Measurements from ENCODE around the gene PTGER3. TPM values are rescaled to one million over a fixed set of nuclear protein-coding genes. Genes with fewer than 3 reads are reported as not detected.
"Not testable (repeated sequence)": the region's sequence is repeated elsewhere in the genome, so short reads cannot be mapped to it uniquely, and the experiment has no call there.

PTGER3 gene
- total and polyA plus RNA-seq, 2 donors: 0.57 to 1.8 TPM

DNA sequence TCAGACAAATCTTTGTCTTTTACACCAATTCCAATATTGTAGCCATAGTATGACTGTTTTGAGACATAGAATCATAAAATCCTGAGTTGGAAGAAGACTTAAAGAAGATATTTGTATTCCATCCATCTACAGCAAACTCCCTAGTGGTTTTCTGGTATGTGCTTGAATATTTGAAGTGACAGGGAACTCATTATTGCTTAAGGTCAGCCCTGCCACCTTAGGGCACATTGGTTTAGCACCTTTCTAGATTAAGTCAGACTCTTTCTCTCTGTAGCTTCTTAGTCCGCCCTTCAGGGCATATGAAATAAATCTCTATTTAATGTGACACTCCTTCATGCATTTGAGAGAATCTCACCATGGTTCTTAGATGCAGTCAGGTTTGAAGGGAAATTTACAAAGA lies 49.8 kb downstream of the PTGER3 start:
- no peak overlapping the region for H3K27ac ChIP-seq (ENCODE audit: low read depth in 1 of 2, low read length in 1 of 2)
- H3K4me1 ChIP-seq (ENCODE audit: control insufficient read depth in 2 of 2, insufficient read depth in 2 of 2, low read length in 2 of 2): no peaks in the 10 kb centered on the region
- DNase-seq (ENCODE audit: low read depth in 6 of 9, low spot score in 9 of 9): no peak
- H3K9me3 ChIP-seq (ENCODE audit: control insufficient read depth in 2 of 2, insufficient read depth in 1 of 2, low read length in 1 of 2): no peaks in the 10 kb centered on the region
- H3K4me3 ChIP-seq (ENCODE audit: low read length in 2 of 2): no peak overlapping the region
- no peaks in the 10 kb centered on the region for H3K27me3 ChIP-seq (ENCODE audit: control insufficient read depth in 2 of 2, insufficient read depth in 1 of 2, low read length in 1 of 2)
- H3K36me3 ChIP-seq (ENCODE audit: control insufficient read depth in 2 of 2, insufficient read depth in 2 of 2, low read length in 1 of 2): no peaks in the 10 kb centered on the region
- 95% methylated on average over 1 of the region's 1 CpG for WGBS

DNA sequence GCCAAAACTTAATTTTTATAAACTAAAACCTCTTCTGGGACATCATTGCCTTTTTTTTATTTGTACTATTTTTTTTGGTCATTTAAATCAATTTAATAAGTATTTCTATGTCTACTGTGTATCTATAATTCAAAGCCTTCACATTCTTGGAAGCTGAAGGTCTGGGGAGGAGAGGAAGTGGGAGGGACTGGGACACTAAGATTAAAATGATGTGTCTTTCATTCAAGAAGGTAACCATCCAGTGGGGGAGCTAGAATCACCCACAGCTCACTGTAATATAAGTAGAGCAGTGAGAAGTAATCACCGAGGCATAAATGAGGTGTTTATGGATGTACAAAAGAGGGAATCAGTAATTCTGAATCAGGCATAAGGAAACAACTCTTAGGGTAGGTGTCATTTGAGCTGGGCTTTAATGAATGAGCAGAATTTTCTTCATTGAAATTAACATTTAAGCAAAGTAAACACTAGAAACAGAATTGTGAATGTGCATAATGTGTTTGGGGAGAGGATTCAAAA lies 52.8 kb downstream of the PTGER3 start:
- Histone ChIP-seq H3K9me3 (ENCODE audit: control insufficient read depth in 2 of 2, insufficient read depth in 1 of 2, low read length in 1 of 2) (no peaks in the 10 kb centered on the region), H3K27ac (ENCODE audit: low read depth in 1 of 2, low read length in 1 of 2) (no peak overlapping the region), H3K27me3 (ENCODE audit: control insufficient read depth in 2 of 2, insufficient read depth in 1 of 2, low read length in 1 of 2) (no peaks in the 10 kb centered on the region), H3K4me1 (ENCODE audit: control insufficient read depth in 2 of 2, insufficient read depth in 2 of 2, low read length in 2 of 2) (no peaks in the 10 kb centered on the region), H3K4me3 (ENCODE audit: low read length in 2 of 2) (no peak overlapping the region), H3K36me3 (ENCODE audit: control insufficient read depth in 2 of 2, insufficient read depth in 2 of 2, low read length in 1 of 2) (no peaks in the 10 kb centered on the region)
- 93% methylated on average over 1 of the region's 1 CpG for WGBS
- DNase-seq (ENCODE audit: low read depth in 6 of 9, low spot score in 9 of 9): no peak

DNA sequence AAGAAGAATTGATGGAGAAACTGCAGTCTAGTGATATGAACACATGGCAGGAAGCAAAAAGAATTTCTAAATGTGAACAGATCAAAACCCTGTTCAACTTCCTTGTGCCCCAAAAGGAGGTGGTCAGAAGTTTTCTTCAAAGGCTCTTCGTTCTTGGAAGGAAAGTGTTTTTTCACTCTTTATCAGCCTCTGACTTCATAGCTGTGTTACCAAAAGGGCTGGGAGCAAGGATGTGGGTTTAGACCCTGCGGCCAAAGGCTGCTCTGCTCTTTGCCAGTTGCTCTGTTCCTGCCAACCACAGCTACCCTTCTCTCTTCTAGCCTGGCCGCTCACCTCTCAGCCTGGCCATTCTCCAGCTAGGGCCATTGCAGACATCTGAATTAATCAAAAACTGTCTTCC lies 53.8 kb downstream of the PTGER3 start:
- DNase-seq (ENCODE audit: low read depth in 6 of 9, low spot score in 9 of 9): no peak
- Histone ChIP-seq H3K27ac (ENCODE audit: low read depth in 1 of 2, low read length in 1 of 2) (no peak overlapping the region), H3K36me3 (ENCODE audit: control insufficient read depth in 2 of 2, insufficient read depth in 2 of 2, low read length in 1 of 2) (no peaks in the 10 kb centered on the region), H3K9me3 (ENCODE audit: control insufficient read depth in 2 of 2, insufficient read depth in 1 of 2, low read length in 1 of 2) (no peaks in the 10 kb centered on the region), H3K4me3 (ENCODE audit: low read length in 2 of 2) (no peak overlapping the region), H3K27me3 (ENCODE audit: control insufficient read depth in 2 of 2, insufficient read depth in 1 of 2, low read length in 1 of 2) (no peaks in the 10 kb centered on the region), H3K4me1 (ENCODE audit: control insufficient read depth in 2 of 2, insufficient read depth in 2 of 2, low read length in 2 of 2) (no peaks in the 10 kb centered on the region)
- 58% methylated on average over 3 of the region's 3 CpGs for WGBS

DNA sequence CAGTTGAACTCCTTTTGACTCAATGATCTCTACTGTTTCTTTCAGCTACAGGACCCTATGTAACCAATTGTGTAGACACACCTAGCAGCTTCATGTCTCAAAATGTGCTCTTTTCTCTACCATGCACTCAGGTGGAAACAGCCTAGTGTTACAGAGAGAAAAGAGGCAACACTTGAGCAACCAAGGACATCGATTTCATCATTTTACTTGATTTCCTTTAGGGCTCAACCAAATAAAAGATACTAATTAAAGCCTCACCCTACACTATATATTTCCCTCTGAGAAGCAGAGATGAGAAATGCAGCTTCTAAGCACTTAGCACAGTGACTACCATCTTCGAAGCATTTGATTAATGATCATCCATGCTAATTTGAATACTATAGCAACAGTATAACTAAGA lies 55.1 kb downstream of the PTGER3 start:
- Histone ChIP-seq H3K36me3 (ENCODE audit: control insufficient read depth in 2 of 2, insufficient read depth in 2 of 2, low read length in 1 of 2) (no peaks in the 10 kb centered on the region), H3K27ac (ENCODE audit: low read depth in 1 of 2, low read length in 1 of 2) (no peak overlapping the region), H3K4me1 (ENCODE audit: control insufficient read depth in 2 of 2, insufficient read depth in 2 of 2, low read length in 2 of 2) (no peaks in the 10 kb centered on the region), H3K9me3 (ENCODE audit: control insufficient read depth in 2 of 2, insufficient read depth in 1 of 2, low read length in 1 of 2) (no peaks in the 10 kb centered on the region), H3K27me3 (ENCODE audit: control insufficient read depth in 2 of 2, insufficient read depth in 1 of 2, low read length in 1 of 2) (no peaks in the 10 kb centered on the region), H3K4me3 (ENCODE audit: low read length in 2 of 2) (no peak overlapping the region)
- DNase-seq (ENCODE audit: low read depth in 6 of 9, low spot score in 9 of 9): no peak
- 95% methylated on average over 2 of the region's 2 CpGs for WGBS

DNA sequence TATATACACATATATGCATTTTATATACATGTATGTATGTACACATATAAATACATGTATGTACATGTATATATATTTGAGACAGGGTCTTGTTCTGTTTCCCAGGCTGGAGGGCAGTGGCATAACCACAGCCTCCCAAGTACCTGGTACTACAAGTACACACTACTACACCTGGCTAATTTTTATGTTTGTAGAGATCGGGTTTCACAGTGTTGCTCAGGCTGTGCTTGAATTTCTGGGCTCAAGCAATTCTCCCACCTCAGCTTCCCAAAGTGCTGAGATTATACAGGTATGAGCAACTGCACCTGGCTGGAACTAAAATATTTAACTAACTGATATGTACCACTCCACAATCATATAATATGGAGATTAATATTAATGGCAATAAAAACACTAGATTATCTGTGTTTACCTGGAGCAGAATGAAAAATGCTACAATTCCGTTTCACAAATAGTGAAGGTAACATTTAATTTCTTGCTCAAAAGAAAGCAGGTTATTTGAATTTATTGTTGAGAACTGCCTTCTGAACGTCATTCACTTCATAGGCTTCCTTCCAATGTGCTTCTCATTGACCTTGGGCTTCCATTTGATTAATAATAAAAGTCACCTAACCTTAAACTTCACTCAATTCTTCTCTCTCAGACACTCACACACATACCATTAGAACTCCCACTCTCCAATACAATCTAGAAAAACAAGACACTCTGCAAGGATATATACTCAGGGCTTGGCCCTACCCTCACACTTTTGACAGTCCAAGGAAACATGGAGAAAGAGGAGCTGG lies 57.0 kb downstream of the PTGER3 start:
- Histone ChIP-seq H3K27me3 (ENCODE audit: control insufficient read depth in 2 of 2, insufficient read depth in 1 of 2, low read length in 1 of 2) (no peaks in the 10 kb centered on the region), H3K36me3 (ENCODE audit: control insufficient read depth in 2 of 2, insufficient read depth in 2 of 2, low read length in 1 of 2) (no peaks in the 10 kb centered on the region), H3K9me3 (ENCODE audit: control insufficient read depth in 2 of 2, insufficient read depth in 1 of 2, low read length in 1 of 2) (no peaks in the 10 kb centered on the region), H3K4me3 (ENCODE audit: low read length in 2 of 2) (no peak overlapping the region), H3K27ac (ENCODE audit: low read depth in 1 of 2, low read length in 1 of 2) (no peak overlapping the region), H3K4me1 (ENCODE audit: control insufficient read depth in 2 of 2, insufficient read depth in 2 of 2, low read length in 2 of 2) (no peaks in the 10 kb centered on the region)
- WGBS: 92% methylated on average over 3 of the region's 3 CpGs
- DNase-seq (ENCODE audit: low read depth in 6 of 9, low spot score in 9 of 9): no peak

DNA sequence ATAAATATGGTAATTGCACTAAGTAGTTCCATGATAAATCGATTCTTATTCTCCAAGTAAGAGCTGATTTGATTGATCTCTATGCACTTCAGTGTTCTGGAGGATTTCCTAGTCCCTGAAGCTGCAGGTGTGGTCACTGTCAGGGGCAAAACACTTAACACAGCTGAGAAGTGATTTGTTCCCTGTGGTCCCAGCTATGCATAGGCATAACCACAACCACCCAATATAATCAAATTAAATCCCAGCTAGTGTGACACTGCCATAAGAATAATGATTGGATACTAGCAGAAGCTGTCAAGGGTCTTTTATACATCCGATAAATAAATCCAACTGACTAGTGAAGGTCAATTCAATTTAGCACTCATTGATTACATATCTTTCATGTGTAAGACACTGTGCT lies 60.1 kb downstream of the PTGER3 start:
- Histone ChIP-seq H3K27ac (ENCODE audit: low read depth in 1 of 2, low read length in 1 of 2) (no peak overlapping the region), H3K4me3 (ENCODE audit: low read length in 2 of 2) (no peak overlapping the region), H3K27me3 (ENCODE audit: control insufficient read depth in 2 of 2, insufficient read depth in 1 of 2, low read length in 1 of 2) (no peaks in the 10 kb centered on the region), H3K36me3 (ENCODE audit: control insufficient read depth in 2 of 2, insufficient read depth in 2 of 2, low read length in 1 of 2) (no peaks in the 10 kb centered on the region), H3K4me1 (ENCODE audit: control insufficient read depth in 2 of 2, insufficient read depth in 2 of 2, low read length in 2 of 2) (no peaks in the 10 kb centered on the region), H3K9me3 (ENCODE audit: control insufficient read depth in 2 of 2, insufficient read depth in 1 of 2, low read length in 1 of 2) (no peaks in the 10 kb centered on the region)
- no peak for DNase-seq (ENCODE audit: low read depth in 6 of 9, low spot score in 9 of 9)
- 94% methylated on average over 2 of the region's 2 CpGs for WGBS

GRCh38 chr1:70985776-70986225 lies 61.8 kb downstream of the PTGER3 start:
- H3K27ac ChIP-seq (ENCODE audit: low read depth in 1 of 2, low read length in 1 of 2); H3K4me1 ChIP-seq (ENCODE audit: control insufficient read depth in 2 of 2, insufficient read depth in 2 of 2, low read length in 2 of 2); H3K27me3 ChIP-seq (ENCODE audit: control insufficient read depth in 2 of 2, insufficient read depth in 1 of 2, low read length in 1 of 2); DNase-seq (ENCODE audit: low read depth in 6 of 9, low spot score in 9 of 9); H3K9me3 ChIP-seq (ENCODE audit: control insufficient read depth in 2 of 2, insufficient read depth in 1 of 2, low read length in 1 of 2); H3K36me3 ChIP-seq (ENCODE audit: control insufficient read depth in 2 of 2, insufficient read depth in 2 of 2, low read length in 1 of 2); H3K4me3 ChIP-seq (ENCODE audit: low read length in 2 of 2): not testable (repeated sequence)
- WGBS: 97% methylated on average over 5 of the region's 5 CpGs

DNA sequence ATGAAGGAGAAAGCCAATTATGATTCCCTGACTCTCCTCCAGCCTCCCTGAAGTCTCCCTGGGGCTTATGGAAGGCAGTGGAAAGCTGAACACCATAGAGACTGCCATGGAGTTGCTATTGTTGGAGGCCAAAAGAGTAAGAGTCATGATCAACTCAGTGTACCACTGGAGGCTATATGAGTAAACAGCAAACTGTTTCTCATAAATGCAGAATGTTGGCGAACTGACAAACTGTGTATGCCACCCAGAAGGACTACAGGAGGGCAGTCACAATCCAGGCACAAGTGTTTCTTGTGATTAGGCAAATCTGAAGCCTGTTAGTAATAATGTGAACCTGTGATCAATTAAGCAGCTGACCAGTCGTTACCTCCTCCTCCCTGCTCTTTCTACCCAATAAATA lies 62.3 kb downstream of the PTGER3 start:
- H3K36me3 ChIP-seq (ENCODE audit: control insufficient read depth in 2 of 2, insufficient read depth in 2 of 2, low read length in 1 of 2); H3K4me1 ChIP-seq (ENCODE audit: control insufficient read depth in 2 of 2, insufficient read depth in 2 of 2, low read length in 2 of 2); DNase-seq (ENCODE audit: low read depth in 6 of 9, low spot score in 9 of 9); H3K9me3 ChIP-seq (ENCODE audit: control insufficient read depth in 2 of 2, insufficient read depth in 1 of 2, low read length in 1 of 2); H3K4me3 ChIP-seq (ENCODE audit: low read length in 2 of 2); H3K27me3 ChIP-seq (ENCODE audit: control insufficient read depth in 2 of 2, insufficient read depth in 1 of 2, low read length in 1 of 2); H3K27ac ChIP-seq (ENCODE audit: low read depth in 1 of 2, low read length in 1 of 2): not testable (repeated sequence)
- WGBS: 94% methylated on average over 2 of the region's 2 CpGs

- Histone ChIP-seq H3K36me3 (ENCODE audit: control insufficient read depth in 2 of 2, insufficient read depth in 2 of 2, low read length in 1 of 2) (no peaks in the 10 kb centered on the region), H3K4me3 (ENCODE audit: low read length in 2 of 2) (no peak overlapping the region), H3K27ac (ENCODE audit: low read depth in 1 of 2, low read length in 1 of 2) (no peak overlapping the region), H3K9me3 (ENCODE audit: control insufficient read depth in 2 of 2, insufficient read depth in 1 of 2, low read length in 1 of 2) (no peaks in the 10 kb centered on the region), H3K27me3 (ENCODE audit: control insufficient read depth in 2 of 2, insufficient read depth in 1 of 2, low read length in 1 of 2) (no peaks in the 10 kb centered on the region), H3K4me1 (ENCODE audit: control insufficient read depth in 2 of 2, insufficient read depth in 2 of 2, low read length in 2 of 2) (no peaks in the 10 kb centered on the region)
- 76% methylated on average over 1 of the region's 1 CpG for WGBS
- no peak for DNase-seq (ENCODE audit: low read depth in 6 of 9, low spot score in 9 of 9)
These were observed 67.3 kb downstream of the PTGER3 start for GRCh38 chr1:70980361-70980760.

Data from thymus (tissue), 11 donors.